H1 (cell line): ENCODE measurements around the gene SAMD14. TPM values are rescaled to one million over a fixed set of nuclear protein-coding genes. Genes with fewer than 3 reads are reported as not detected.

Experiments used
- CTCF ChIA-PET: fragments of 300-600 bp; sonication (Branson Sonifier 250); formaldehyde crosslinking; loops from one replicate; lab custom pipeline; 2021; ENCODE audit not compliant: partially characterized antibody; lab: Charles Lee
- POLR2A ChIA-PET: fragments of 300-600 bp; sonication (Branson Sonifier 250); formaldehyde crosslinking; loops from one replicate; lab custom pipeline; 2021; ENCODE audit warnings: inconsistent platforms; ENCODE audit not compliant: partially characterized antibody; lab: Charles Lee
- DNase-seq, 2 experiments: peaks; one replicate each; pipeline versions ENCODE4 v3.0.0 to v3.0.0-alpha.2; 2010 to 2022; ENCODE audit warnings: low spot score in 2 of 2, low read depth in 1 of 2, mixed read lengths in 1 of 2
- FAIRE-seq: peaks from 2 replicates; lab custom pipeline; 2011; peaks lifted over from hg19 to GRCh38; lab: Jason Lieb, UNC
- H2AFZ ChIP-seq: 2 replicates; pipeline ENCODE4 v1.8.1; 2012; ENCODE audit warnings: low read length, inconsistent platforms
- H2AK5ac ChIP-seq: 2 replicates; pipeline ENCODE4 v1.6.1; 2013; ENCODE audit warnings: low read depth, low read length
- H2BK120ac ChIP-seq: replicated peaks from 2 replicates; pipeline ENCODE3; 2013; ENCODE audit warnings: low read depth, low read length, inconsistent platforms
- H2BK12ac ChIP-seq: 2 replicates; pipeline ENCODE4 v1.6.1; 2013; ENCODE audit warnings: low read depth, low read length
- H2BK15ac ChIP-seq: 2 replicates; pipeline ENCODE4 v1.6.1; 2013; ENCODE audit warnings: low read length
- H2BK20ac ChIP-seq: 2 replicates; pipeline ENCODE4 v1.6.1; 2013; ENCODE audit warnings: low read length
- H2BK5ac ChIP-seq: 2 replicates; pipeline ENCODE4 v1.6.1; 2013; ENCODE audit warnings: low read depth, low read length
- H3K14ac ChIP-seq: 2 replicates; pipeline ENCODE4 v1.6.1; 2013; ENCODE audit warnings: inconsistent platforms; ENCODE audit not compliant: insufficient read length
- H3K18ac ChIP-seq: 2 replicates; pipeline ENCODE4 v1.6.1; 2013; ENCODE audit warnings: low read length; ENCODE audit errors: extremely low read depth
- H3K23ac ChIP-seq: 2 replicates; pipeline ENCODE4 v1.6.1; 2013; ENCODE audit warnings: inconsistent platforms; ENCODE audit not compliant: insufficient read length
- H3K23me2 ChIP-seq: 2 replicates; pipeline ENCODE4 v1.6.1; 2013; ENCODE audit warnings: low read depth, low read length
- H3K27ac ChIP-seq: 2 replicates; pipeline ENCODE4 v1.6.1; 2011; ENCODE audit warnings: low read depth, low read length, inconsistent platforms
- H3K27me3 ChIP-seq, 4 experiments: replicated peaks in 1 of 4; 1 replicate in 1 of 4; 2 replicates in 3 of 4; pipeline versions ENCODE4 v1.6.1 to v1.8.1; 2011 to 2013; ENCODE audit warnings: low read length in 3 of 4, mild to moderate bottlenecking in 3 of 4, inconsistent platforms in 2 of 4, mixed read lengths in 2 of 4, moderate library complexity in 1 of 4; ENCODE audit not compliant: control insufficient read depth in 3 of 4, insufficient read depth in 3 of 4; ENCODE audit errors: extremely low read depth in 1 of 4
- H3K36me3 ChIP-seq, 4 experiments: 2 replicates each; pipeline versions ENCODE4 v1.6.1 to v1.8.1; 2011 to 2013; ENCODE audit warnings: mild to moderate bottlenecking in 4 of 4, low read length in 3 of 4, moderate library complexity in 2 of 4, control low read depth in 1 of 4, inconsistent platforms in 1 of 4; ENCODE audit not compliant: insufficient read depth in 4 of 4, control insufficient read depth in 2 of 4
- H3K4ac ChIP-seq: replicated peaks from 2 replicates; pipeline ENCODE3; 2013; ENCODE audit warnings: low read length, low read depth, mixed read lengths, inconsistent platforms; ENCODE audit not compliant: insufficient read length
- H3K4me1 ChIP-seq, 4 experiments: replicated peaks in 1 of 4; 1 replicate in 1 of 4; 2 replicates in 3 of 4; pipeline versions ENCODE4 v1.6.1 to v1.8.1; 2011 to 2013; ENCODE audit warnings: low read length in 3 of 4, inconsistent platforms in 2 of 4, mixed read lengths in 1 of 4; ENCODE audit not compliant: insufficient read depth in 4 of 4, control insufficient read depth in 3 of 4
- H3K4me2 ChIP-seq, 2 experiments: 2 replicates each; pipeline versions ENCODE4 v1.6.1 to v1.8.1; 2011 to 2013; ENCODE audit warnings: low read depth in 2 of 2, low read length in 2 of 2, control low read depth in 1 of 2, inconsistent platforms in 1 of 2, mild to moderate bottlenecking in 1 of 2; ENCODE audit not compliant: insufficient read depth in 1 of 2
- H3K4me3 ChIP-seq, 4 experiments: fragments of 200-600, 300-600 bp in 1 of 4; sonication (generic), shearing (Covaris generic), sonication (Bioruptor Twin) in 1 of 4; 2 replicates each; pipeline versions ENCODE4 v1.5.1 to v1.8.1; 2011 to 2016; ENCODE audit warnings: low read length in 4 of 4, low read depth in 3 of 4, control low read depth in 2 of 4, inconsistent platforms in 2 of 4, mild to moderate bottlenecking in 2 of 4, mixed read lengths in 1 of 4, moderate library complexity in 1 of 4; ENCODE audit not compliant: insufficient read depth in 2 of 4; ENCODE audit errors: extremely low read depth in 1 of 4
- H3K56ac ChIP-seq: replicated peaks from 2 replicates; pipeline ENCODE3; 2013; ENCODE audit warnings: low read depth, mild to moderate bottlenecking, mixed read lengths, low read length, inconsistent platforms; ENCODE audit not compliant: insufficient read length
- H3K79me1 ChIP-seq: 2 replicates; pipeline ENCODE4 v1.6.1; 2013; ENCODE audit warnings: low read depth, low read length, control low read depth
- H3K79me2 ChIP-seq, 2 experiments: 2 replicates each; pipeline versions ENCODE4 v1.6.1 to v1.8.1; 2012 to 2013; ENCODE audit warnings: low read length in 2 of 2, mild to moderate bottlenecking in 2 of 2, inconsistent platforms in 1 of 2; ENCODE audit not compliant: insufficient read depth in 2 of 2, control insufficient read depth in 1 of 2
- H3K9ac ChIP-seq, 4 experiments: replicated peaks in 1 of 4; 1 replicate in 1 of 4; 2 replicates in 3 of 4; pipeline versions ENCODE4 v1.6.1 to v1.8.1; 2011 to 2013; ENCODE audit warnings: low read depth in 3 of 4, low read length in 3 of 4, control low read depth in 2 of 4, mild to moderate bottlenecking in 2 of 4, moderate library complexity in 2 of 4, inconsistent platforms in 1 of 4; ENCODE audit errors: extremely low read depth in 1 of 4
- H3K9me3 ChIP-seq, 2 experiments: 2 replicates each; pipeline versions ENCODE4 v1.6.1 to v1.8.1; 2012 to 2013; ENCODE audit warnings: mild to moderate bottlenecking in 2 of 2, moderate library complexity in 2 of 2, control low read depth in 1 of 2, inconsistent platforms in 1 of 2, low read depth in 1 of 2, low read length in 1 of 2, mixed read lengths in 1 of 2; ENCODE audit not compliant: insufficient read depth in 2 of 2
- H4K20me1 ChIP-seq, 2 experiments: replicated peaks in 1 of 2; 2 replicates each; pipeline versions ENCODE3 to v1.8.1; 2011 to 2013; ENCODE audit warnings: inconsistent platforms in 2 of 2, low read length in 2 of 2, mild to moderate bottlenecking in 1 of 2; ENCODE audit not compliant: insufficient read depth in 2 of 2, control insufficient read depth in 1 of 2
- H4K5ac ChIP-seq: 2 replicates; pipeline ENCODE4 v1.6.1; 2013; ENCODE audit warnings: low read length, low read depth, mixed read lengths, inconsistent platforms; ENCODE audit not compliant: insufficient read length
- H4K8ac ChIP-seq: 2 replicates; pipeline ENCODE4 v1.8.0; 2013; ENCODE audit warnings: mild to moderate bottlenecking, moderate library complexity, low read length, inconsistent platforms; ENCODE audit not compliant: insufficient read depth; ENCODE audit errors: extremely low read depth
- H4K91ac ChIP-seq: replicated peaks from 2 replicates; pipeline ENCODE3; 2013; ENCODE audit warnings: low read length, mixed read lengths, inconsistent platforms; ENCODE audit not compliant: insufficient read length
- CEBPB ChIP-seq: IDR thresholded peaks from 2 replicates; pipeline ENCODE4 v1.6.1; 2012; ENCODE audit warnings: low read depth, low read length
- CTCF ChIP-seq, 3 experiments: IDR thresholded peaks; 1 replicate in 2 of 3; 2 replicates in 1 of 3; pipeline versions ENCODE4 v1.5.1 to v1.6.1; 2011; ENCODE audit warnings: low read length in 3 of 3, mild to moderate bottlenecking in 3 of 3, inconsistent platforms in 2 of 3, low read depth in 1 of 3, moderate library complexity in 1 of 3; ENCODE audit not compliant: insufficient read depth in 1 of 3; ENCODE audit errors: control extremely low read depth in 1 of 3
- EP300 ChIP-seq, 2 experiments: IDR thresholded peaks; 1 replicate in 1 of 2; 2 replicates in 1 of 2; pipeline ENCODE4 v1.6.1; 2011 to 2012; ENCODE audit warnings: low read depth in 2 of 2, low read length in 2 of 2, mild to moderate bottlenecking in 2 of 2, borderline replicate concordance in 1 of 2, inconsistent platforms in 1 of 2, moderate library complexity in 1 of 2
- GABPA ChIP-seq: IDR thresholded peaks from 2 replicates; pipeline ENCODE4 v1.6.1; 2011; ENCODE audit warnings: mild to moderate bottlenecking, low read length, moderate library complexity, borderline replicate concordance; ENCODE audit not compliant: insufficient read depth
- HDAC2 ChIP-seq, 2 experiments: fragments of 300-600 bp in 1 of 2; sonication (generic) in 1 of 2; IDR thresholded peaks; 2 replicates each; pipeline ENCODE4 v1.6.1; 2011 to 2012; ENCODE audit warnings: low read depth in 2 of 2, low read length in 2 of 2, mild to moderate bottlenecking in 2 of 2, moderate library complexity in 2 of 2, borderline replicate concordance in 1 of 2, inconsistent platforms in 1 of 2
- KDM1A ChIP-seq: fragments of 200-600, 300-600 bp; sonication (generic); IDR thresholded peaks from 2 replicates; pipeline ENCODE4 v1.7.1; 2016; ENCODE audit warnings: mild to moderate bottlenecking, low read length, borderline replicate concordance
- MAFK ChIP-seq: IDR thresholded peaks from 2 replicates; pipeline ENCODE4 v1.6.1; 2012; ENCODE audit warnings: low read depth, mild to moderate bottlenecking, improper control_type of control experiment, low read length
- RFX5 ChIP-seq: IDR thresholded peaks from 2 replicates; pipeline ENCODE4 v1.6.1; 2011; ENCODE audit warnings: low read depth, low read length, improper control_type of control experiment, borderline replicate concordance
- TAF1 ChIP-seq: IDR thresholded peaks from 2 replicates; pipeline ENCODE4 v1.6.1; 2011; ENCODE audit warnings: mild to moderate bottlenecking, low read depth, low read length
- TEAD4 ChIP-seq: IDR thresholded peaks from 2 replicates; pipeline ENCODE4 v1.6.1; 2012; ENCODE audit warnings: low read depth, low read length, inconsistent platforms, mixed read lengths
- YY1 ChIP-seq: IDR thresholded peaks from 2 replicates; pipeline ENCODE4 v1.6.1; 2011; ENCODE audit warnings: low read depth, mild to moderate bottlenecking, low read length
- WGBS, 2 experiments: shearing (Covaris generic) in 1 of 2; methylation state at CpG; one replicate each; pipeline versions ENCODE4 v1.1.6 to v1.1.7; 2013 to 2015; ENCODE audit warnings: low lambda C conversion rate in 2 of 2, mixed read lengths in 2 of 2, inconsistent platforms in 1 of 2, low coverage in 1 of 2, missing lambda C conversion rate in 1 of 2; ENCODE audit not compliant: insufficient replicate concordance in 2 of 2, insufficient coverage in 1 of 2, insufficient read length in 1 of 2; ENCODE audit errors: extremely low coverage in 1 of 2, missing lambda C conversion rate in 1 of 2; 5-methylcytosine and 5-hydroxymethylcytosine counted together
- polyA plus RNA-seq, 7 experiments: library from polyadenylated mRNA; depleted of rRNA in 3 of 7; stranded (reverse) in 5 of 7; unstranded in 2 of 7; fragments of >200 nt in 5 of 7; fragments of 200-250 nt in 2 of 7; gene quantifications; 1 replicate in 5 of 7; 2 replicates in 1 of 7; 4 replicates in 1 of 7; pipeline versions ENCODE4 v1.2.1 to v1.2.3, GENCODE V29; 2011 to 2013; ENCODE audit warnings: missing spikeins in 2 of 7, mixed read lengths in 2 of 7
- total RNA-seq: library from RNA; stranded (reverse); fragmentation: NEBNext Ultra II Directional; extraction: Animal tissue kit (Norgen Biotek cat#: 25700); gene quantifications from 2 replicates; pipeline ENCODE4 v1.2.1, GENCODE V29; 2021

The SAMD14 gene
- total and polyA plus RNA-seq, 2 of the 8 experiments (the other 6 are each of a cell fraction or from before 2014, with no cell fraction given), result 5.7 to 5.8 TPM

- ChIA-PET POLR2A (interaction anchor here (0.6 to 0.8 kb wide), 2 partner anchors 22 to 293 kb away, joined by 3 read pairs; no protein-coding TSS in a partner anchor), CTCF (interaction anchor here (0.6 to 23.0 kb wide), 12 partner anchors 10 to 65 kb away, joined by 3 to 412 read pairs (median 3); partner anchors contain the start of genes ITGA3, PDK2 and SGCA)
- no peak overlapping the region for H3K9ac ChIP-seq
- H3K79me1 ChIP-seq, result no peaks in the 10 kb centered on the region
- no peak overlapping the region for H3K4me2 ChIP-seq
- no peak overlapping the region for H3K27ac ChIP-seq
- H3K23me2 ChIP-seq, result no peaks in the 10 kb centered on the region
- H2AK5ac ChIP-seq, result no peak overlapping the region
- H2BK120ac ChIP-seq, result no peak overlapping the region
- H4K8ac ChIP-seq, result no peak overlapping the region
- no peak overlapping the region for H4K91ac ChIP-seq
- no peak overlapping the region for H2BK15ac ChIP-seq
- H3K23ac ChIP-seq, result no peak overlapping the region
- H2BK5ac ChIP-seq, result no peak overlapping the region; the same call in 1 of the 2 replicates
- H3K27me3 ChIP-seq, result no peaks in the 10 kb centered on the region; a peak in 1 of 7 replicates
- H2BK12ac ChIP-seq, result no peak overlapping the region
- H3K9me3 ChIP-seq, result no peaks in the 10 kb centered on the region
- FAIRE-seq, result no peak
- H2AFZ ChIP-seq, result no peak overlapping the region
- no peak overlapping the region for H3K56ac ChIP-seq
- no peak overlapping the region for H3K18ac ChIP-seq
- H4K20me1 ChIP-seq, result peaks cover 2% of the 10 kb centered on the region in 2 experiments
- H3K4me3 ChIP-seq, result no peak overlapping the region
- H3K14ac ChIP-seq, result no peak overlapping the region
- no peak overlapping the region for H4K5ac ChIP-seq
- H3K4me1 ChIP-seq, result peaks cover 0 to 4% (median 2%) of the 10 kb centered on the region in 4 experiments; a peak in 1 of 7 replicates
- no peak overlapping the region for H3K4ac ChIP-seq
- no peaks in the 10 kb centered on the region; a peak in 2 of 8 replicates for H3K36me3 ChIP-seq
- H3K79me2 ChIP-seq, result no peaks in the 10 kb centered on the region
- WGBS, 2 experiments, result 85% methylated on average over 7 of the region's 7 CpGs; no CpG with 5 or more reads in 1 of the 2 experiments
- no peak overlapping the region for H2BK20ac ChIP-seq
- no peak for DNase-seq
- TF ChIP-seq EP300 (IDR thresholded peaks at IDR 0.05; ENCODE audit: borderline replicate concordance in 1 of 2, low read depth in 2 of 2, low read length in 2 of 2), result no peak
- no peak for TF ChIP-seq TEAD4
- no peak for TF ChIP-seq CEBPB
- no peak for TF ChIP-seq MAFK
- no peak for TF ChIP-seq CTCF (IDR thresholded peaks at IDR 0.05; ENCODE audit: control extremely low read depth in 1 of 3, insufficient read depth in 1 of 3, low read depth in 1 of 3, low read length in 3 of 3)
- no peak for TF ChIP-seq HDAC2 (IDR thresholded peaks at IDR 0.05; ENCODE audit: borderline replicate concordance in 1 of 2, low read depth in 2 of 2, low read length in 2 of 2)
- no peak for TF ChIP-seq RFX5
- no peak for TF ChIP-seq YY1
- TF ChIP-seq KDM1A, result no peak
- no peak for TF ChIP-seq TAF1
- TF ChIP-seq GABPA, result no peak
These were observed 20.8 kb downstream of the SAMD14 start for GRCh38 chr17:50109207-50109606.
